Measurements from ENCODE around the gene USP53.
A peak's percentile ranks its signal among the peaks of the same experiment; 100 is the strongest.
"Not testable (repeated sequence)": the region's sequence is repeated elsewhere in the genome, so short reads cannot be mapped to it uniquely, and the experiment has no call there.

USP53 gene

GRCh38 chr4:119212234-119212963 lies at the start of gene USP53:
Gene USP53 (plus strand): TSS chr4:119212713. CDS start chr4:119239760, 27,047 bp downstream.
- peak; percentile 98 for DNase-seq

DNA sequence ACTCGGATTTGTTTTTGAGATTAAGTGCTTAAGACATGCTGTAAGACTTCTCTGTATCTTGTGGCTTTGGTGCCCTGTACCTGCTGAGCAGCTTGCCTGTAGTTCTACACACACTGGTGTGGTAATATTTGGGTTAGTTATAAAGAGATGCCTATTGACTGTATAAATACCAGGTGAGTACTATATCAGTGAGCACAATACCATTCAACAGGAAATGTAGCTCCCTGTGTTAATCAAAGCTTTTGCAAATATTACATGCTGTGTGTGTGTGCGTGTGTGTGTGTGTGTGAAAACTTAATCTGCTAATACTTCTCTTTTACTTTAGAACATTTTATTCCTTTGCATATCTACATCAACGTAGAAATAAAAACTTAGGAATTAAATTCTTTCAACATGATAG lies 46.7 kb upstream of the USP53 start:
- no peak for DNase-seq

- no peak for DNase-seq
Measured at GRCh38 chr4:119170195-119170594, 42.3 kb upstream of the USP53 start.

GRCh38 chr4:119172223-119172622 lies 40.3 kb upstream of the USP53 start:
- peak; percentile 3 for DNase-seq

- not testable (repeated sequence) for DNase-seq
Measured at GRCh38 chr4:119173729-119174361, 38.7 kb upstream of the USP53 start.

GRCh38 chr4:119179011-119179410 lies 33.5 kb upstream of the USP53 start:
- DNase-seq = no peak

- DNase-seq = no peak
Measured at GRCh38 chr4:119184128-119184527, 28.4 kb upstream of the USP53 start.

GRCh38 chr4:119189638-119190037 lies 22.9 kb upstream of the USP53 start:
- no peak for DNase-seq

DNA sequence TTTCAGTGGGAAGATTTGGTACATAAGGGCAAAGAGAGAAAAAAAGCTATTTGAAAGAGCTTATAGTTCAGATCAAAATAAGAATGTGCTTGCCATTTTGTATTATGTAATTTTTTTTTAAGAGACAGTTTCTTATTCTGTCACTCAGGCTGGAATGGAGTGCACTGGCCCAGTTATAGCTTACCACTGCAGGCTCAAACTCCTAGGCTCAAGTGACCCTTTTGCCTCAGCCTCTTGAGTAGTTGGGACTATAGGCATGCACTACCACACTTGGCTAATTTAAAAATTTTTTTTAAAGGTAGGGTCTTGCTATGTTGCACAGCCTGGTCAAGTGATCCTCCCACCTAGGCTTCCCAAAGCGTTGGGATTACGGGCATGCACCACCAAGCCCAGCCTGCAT lies 22.2 kb upstream of the USP53 start:
- DNase-seq = no peak

- DNase-seq = no peak
Measured at GRCh38 chr4:119191505-119191904, 21.0 kb upstream of the USP53 start.

DNA sequence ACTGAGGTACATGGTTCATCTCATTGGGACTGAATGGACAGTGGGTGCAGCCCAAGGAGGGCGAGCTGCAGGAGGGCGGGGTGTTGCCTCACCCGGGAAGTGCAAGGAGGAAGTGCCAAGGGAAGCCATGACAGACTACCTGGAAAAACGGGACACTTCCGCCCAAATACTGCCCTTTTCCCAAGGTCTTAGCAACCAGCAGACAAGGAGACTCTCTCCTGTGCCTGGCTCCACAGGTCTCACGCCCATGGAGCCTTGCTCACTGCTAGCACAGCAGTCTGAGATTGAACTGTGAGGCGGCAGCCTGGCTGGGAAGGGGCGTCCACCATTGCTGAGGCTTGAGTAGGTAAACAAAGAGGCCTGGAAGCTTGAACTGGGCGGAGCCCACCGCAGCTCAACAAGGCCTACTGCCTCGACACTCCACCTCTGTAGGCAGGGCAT lies 14.7 kb upstream of the USP53 start:
- DNase-seq = no peak

DNA sequence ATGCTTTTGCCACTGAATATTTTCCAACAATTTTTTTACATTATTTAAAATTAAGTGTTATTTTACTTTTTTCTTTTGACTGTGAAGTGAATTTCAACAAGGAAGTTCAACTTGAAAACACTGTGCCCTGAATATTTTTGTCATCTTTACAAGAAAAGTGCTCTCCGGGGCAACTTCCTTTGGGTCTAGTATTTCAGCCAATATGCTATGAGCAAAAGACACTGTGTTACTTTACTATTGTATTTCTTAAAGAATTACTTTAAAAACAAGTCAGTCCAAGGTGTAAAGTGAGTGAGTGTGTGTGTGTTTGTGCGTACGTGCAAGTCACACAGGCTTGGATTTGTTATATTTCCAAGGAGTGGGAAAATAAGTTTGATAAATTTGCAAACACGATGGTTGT lies 7.6 kb upstream of the USP53 start:
- DNase-seq = no peak

- no peak for DNase-seq
Measured at GRCh38 chr4:119205690-119206089, 6.8 kb upstream of the USP53 start.

DNA sequence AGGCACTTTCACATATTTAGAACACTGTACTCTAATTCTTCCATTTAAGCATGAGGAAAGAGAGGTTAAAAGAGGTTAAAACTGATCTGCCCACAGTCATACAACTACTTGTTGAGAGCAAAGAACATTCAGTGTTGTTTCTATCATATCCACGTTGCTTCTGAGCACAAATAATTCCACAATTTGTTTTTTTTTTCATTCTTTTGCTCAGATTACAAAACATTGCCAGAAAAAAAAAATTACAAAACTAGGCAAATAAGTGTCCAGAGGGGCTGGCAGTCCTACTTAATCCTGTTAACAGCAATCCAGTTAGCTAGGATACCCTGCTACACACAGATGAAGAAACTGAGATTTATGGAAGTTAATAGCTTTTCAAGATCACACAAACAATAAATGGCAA lies 6.3 kb upstream of the USP53 start:
- no peak for DNase-seq

- DNase-seq = peak; percentile 64
Measured at GRCh38 chr4:119207051-119207450, 5.5 kb upstream of the USP53 start.

DNA sequence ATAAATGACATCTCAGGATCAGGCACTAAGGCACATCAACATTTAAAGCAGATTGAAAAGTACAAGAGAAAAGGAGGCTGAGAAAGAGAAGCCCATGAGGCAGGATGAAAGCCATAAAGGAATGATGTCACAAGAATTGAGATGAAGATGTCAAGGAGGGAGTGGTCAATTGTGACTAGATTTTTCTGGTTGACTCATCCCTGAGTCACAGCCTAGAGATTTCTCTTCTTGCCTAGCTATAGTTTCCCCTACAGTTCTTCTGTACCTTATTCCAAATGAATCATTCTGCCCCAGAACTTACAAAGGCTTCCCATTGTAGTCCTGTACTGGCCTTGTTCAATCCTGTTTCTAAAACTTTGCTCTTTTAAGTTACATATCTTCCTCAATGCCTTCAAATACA lies 3.4 kb upstream of the USP53 start:
- peak; percentile 96 for DNase-seq

DNA sequence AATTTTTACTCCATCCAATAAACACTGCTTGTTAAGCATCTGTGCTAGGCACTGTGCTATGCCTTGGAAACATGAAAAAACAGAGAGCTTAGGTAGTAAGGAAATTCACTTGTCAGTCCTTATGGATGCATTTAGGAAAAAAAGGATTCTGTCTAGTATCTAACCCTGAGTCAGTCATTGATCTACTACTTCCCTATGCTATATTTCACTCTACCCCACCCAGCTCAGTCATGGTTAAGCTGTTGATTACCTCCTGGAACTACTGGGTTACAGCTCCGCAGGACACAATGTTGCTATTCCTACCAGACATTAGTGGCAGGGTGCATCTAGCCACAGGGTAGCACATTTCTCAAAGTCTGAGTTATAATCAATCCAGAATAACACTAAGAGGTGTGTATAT lies 2.9 kb upstream of the USP53 start:
- no peak for DNase-seq

GRCh38 chr4:119210775-119211174 lies 1.7 kb upstream of the USP53 start:
- peak; percentile 46 for DNase-seq

DNA sequence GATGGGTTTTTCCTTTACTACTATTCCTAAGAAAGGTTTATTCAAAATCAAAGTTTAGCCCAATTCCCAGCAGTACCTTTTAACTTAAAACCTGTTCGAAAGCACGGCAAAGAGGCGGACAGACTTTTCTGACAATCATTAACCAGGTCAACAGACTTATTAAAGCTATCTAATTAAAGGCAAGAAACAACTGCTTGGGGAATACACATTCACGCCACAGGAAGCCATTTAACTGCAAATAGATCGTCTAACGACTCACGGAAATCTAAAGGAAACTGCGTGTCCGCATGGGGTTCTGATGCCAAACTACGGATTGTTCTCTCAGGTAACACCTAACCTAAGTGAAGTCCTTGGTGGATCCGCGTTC lies 663 bp upstream of the USP53 start:
- no peak for DNase-seq

DNA sequence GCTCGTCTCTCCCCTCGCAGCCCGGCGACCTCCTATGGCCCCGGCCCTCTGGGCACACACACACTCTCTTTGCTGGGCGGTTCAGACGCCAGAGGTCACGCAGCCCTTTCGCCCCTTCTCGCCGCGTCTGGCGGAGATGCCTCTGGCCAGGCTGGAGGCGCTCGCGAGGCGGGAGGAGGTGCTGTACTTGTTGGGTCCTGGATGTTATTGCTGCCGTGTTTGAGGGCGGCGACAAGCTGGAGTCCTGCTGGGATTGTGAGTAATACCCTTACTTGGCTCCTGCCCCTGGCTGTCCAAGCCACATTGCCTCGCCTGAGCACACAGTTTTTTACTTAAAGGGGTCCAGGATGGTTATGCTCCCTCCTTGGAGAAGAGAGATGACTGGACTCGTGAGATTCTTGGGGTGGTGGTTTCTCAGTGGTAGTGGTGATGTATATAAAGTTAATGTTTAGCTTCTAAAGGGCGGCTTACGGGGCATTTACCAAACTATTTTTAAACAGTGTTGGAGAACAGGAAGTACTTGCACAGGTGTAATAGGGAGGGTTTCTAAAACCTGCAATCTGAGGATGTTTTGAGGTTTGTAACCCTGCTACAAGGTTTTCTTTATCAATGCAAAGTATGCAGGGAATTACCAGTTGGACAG lies 572 bp downstream of the USP53 start:
- DNase-seq = peak; percentile 94

DNA sequence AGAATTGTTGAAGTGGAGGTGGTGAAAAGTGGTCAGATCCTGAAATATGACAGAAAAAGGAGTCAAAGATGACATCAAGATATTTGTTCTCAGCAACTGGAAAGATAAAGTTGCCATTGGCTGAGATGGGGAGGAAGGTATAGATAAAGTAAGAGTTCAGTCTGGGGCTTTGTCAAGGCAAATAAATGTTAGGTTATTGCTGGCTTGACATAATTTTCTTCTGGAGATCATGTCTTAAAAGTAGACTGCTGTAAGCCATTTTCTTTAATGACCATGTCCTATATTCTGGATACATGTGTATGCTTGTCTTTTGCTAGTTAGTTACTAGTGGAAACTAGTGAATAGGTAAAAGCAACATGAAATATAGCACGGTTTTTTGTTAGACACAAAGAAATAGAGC lies 5.6 kb downstream of the USP53 start:
- no peak for DNase-seq

GRCh38 chr4:119221412-119221811 lies 8.9 kb downstream of the USP53 start:
- DNase-seq = no peak

DNA sequence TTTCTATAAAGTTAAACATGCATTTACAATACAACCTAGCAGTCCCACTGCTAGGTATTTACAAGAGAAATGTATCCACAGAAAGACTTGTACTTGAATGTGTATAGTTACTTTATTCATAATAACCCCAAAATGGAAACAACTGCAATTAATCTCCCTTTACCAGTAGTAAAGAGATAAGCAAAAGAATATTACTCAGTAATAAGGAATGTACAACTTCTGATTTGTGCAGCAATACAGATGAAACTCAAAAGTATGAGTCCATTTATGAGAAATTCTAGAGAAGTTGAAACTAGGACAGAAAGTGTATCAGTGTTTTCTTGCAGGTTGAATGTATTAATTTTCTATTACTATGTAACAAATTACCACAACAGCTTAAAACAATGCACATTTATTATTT lies 15.2 kb downstream of the USP53 start:
- DNase-seq = peak; percentile 35

DNA sequence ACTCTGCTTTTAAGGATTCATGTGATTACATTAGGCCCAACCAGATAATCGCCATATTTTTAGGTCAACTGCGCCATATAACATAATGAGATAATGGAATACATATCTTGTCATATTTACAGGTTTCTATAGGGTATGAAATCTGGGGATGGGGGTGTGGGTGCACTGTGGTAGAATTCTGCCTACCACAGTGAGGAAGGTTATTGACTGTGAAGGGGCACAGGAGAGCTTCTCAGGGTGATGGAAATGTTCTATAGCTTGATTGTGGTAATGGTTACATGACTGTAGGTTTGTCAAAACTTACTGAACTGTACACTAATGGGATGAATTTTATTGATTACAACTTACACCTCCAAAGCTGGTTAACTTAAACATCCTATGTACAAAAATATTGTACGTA lies 15.9 kb downstream of the USP53 start:
- no peak for DNase-seq

All from EL (cell line).